Right atrium auricular region (tissue), 2 donors: ENCODE measurements around the gene PLXDC2. TPM values are rescaled to one million over a fixed set of nuclear protein-coding genes. Genes with fewer than 3 reads are reported as not detected.

ENCODE experiments used
- DNase-seq: peaks from one replicate; pipeline ENCODE4 v3.0.0-alpha.2; 2019; ENCODE audit warnings: low spot score
- H3K27ac ChIP-seq, 2 donors: fragments of 200-600 bp; sonication (generic); 1 replicate in 1 of 2; 2 replicates in 1 of 2; pipeline ENCODE4 v1.5.1; 2016 to 2019
- H3K27me3 ChIP-seq, 2 donors: fragments of 200-600 bp; sonication (generic); one replicate each; pipeline versions ENCODE4 v1.5.1 to v1.6.0; 2017 to 2019
- H3K36me3 ChIP-seq: fragments of 200-600 bp; sonication (generic); one replicate; pipeline ENCODE4 v1.5.1; 2016
- H3K4me1 ChIP-seq, 2 donors: fragments of 200-600 bp; sonication (generic); one replicate each; pipeline versions ENCODE4 v1.5.1 to v1.6.0; 2017 to 2019
- H3K4me3 ChIP-seq, 2 donors: fragments of 200-600 bp; sonication (generic); 1 replicate in 1 of 2; 2 replicates in 1 of 2; pipeline ENCODE4 v1.5.1; 2017 to 2019; ENCODE audit warnings: mild to moderate bottlenecking in 1 of 2, moderate library complexity in 1 of 2
- H3K9me3 ChIP-seq, 2 donors: fragments of 200-600 bp; sonication (generic); one replicate each; pipeline ENCODE4 v1.5.1; 2019
- total RNA-seq, 2 donors: library from RNA; depleted of rRNA; stranded (reverse); fragments of >200 nt; gene quantifications; one replicate each; pipeline ENCODE4 v1.1.0, GENCODE V29; 2016
- TF ChIP-seq, protein P1 (sequence below), 2 donors: fragments of 200-600 bp; sonication (generic); IDR thresholded peaks; one replicate each; pipeline ENCODE4 v1.5.1; 2019; ENCODE audit warnings: antibody characterized with exemption in 2 of 2

The PLXDC2 gene
- total RNA-seq, 2 donors from 2014 or later, result 24.0 to 43.6 TPM

DNA sequence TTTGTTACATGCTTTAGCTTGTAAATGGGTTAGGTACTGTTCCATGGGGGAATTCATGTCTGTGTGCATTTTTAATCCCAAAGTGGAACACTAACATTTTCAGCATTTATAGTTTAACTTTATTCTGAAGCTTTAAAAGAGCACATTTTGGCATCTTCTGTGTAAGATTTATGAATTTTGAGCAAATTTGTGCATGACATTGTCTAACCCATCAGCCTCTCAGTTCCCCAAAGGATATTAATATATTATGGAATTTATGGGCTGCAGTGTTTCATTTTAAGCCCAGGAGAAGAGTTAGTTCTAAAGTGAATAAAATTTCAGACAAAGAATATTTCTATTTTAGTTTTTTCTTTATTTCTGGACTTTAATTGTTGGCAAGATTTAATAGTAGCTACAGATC is 421.4 kb downstream of the PLXDC2 start:
- no peaks in the 10 kb centered on the region for H3K36me3 ChIP-seq
- no peak overlapping the region for H3K27ac ChIP-seq
- H3K4me1 ChIP-seq, result no peaks in the 10 kb centered on the region
- no peak for DNase-seq
- TF ChIP-seq, protein P1, sequence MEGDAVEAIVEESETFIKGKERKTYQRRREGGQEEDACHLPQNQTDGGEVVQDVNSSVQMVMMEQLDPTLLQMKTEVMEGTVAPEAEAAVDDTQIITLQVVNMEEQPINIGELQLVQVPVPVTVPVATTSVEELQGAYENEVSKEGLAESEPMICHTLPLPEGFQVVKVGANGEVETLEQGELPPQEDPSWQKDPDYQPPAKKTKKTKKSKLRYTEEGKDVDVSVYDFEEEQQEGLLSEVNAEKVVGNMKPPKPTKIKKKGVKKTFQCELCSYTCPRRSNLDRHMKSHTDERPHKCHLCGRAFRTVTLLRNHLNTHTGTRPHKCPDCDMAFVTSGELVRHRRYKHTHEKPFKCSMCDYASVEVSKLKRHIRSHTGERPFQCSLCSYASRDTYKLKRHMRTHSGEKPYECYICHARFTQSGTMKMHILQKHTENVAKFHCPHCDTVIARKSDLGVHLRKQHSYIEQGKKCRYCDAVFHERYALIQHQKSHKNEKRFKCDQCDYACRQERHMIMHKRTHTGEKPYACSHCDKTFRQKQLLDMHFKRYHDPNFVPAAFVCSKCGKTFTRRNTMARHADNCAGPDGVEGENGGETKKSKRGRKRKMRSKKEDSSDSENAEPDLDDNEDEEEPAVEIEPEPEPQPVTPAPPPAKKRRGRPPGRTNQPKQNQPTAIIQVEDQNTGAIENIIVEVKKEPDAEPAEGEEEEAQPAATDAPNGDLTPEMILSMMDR (IDR thresholded peaks at IDR 0.05), result no peak
- no peaks in the 10 kb centered on the region for H3K9me3 ChIP-seq
- no peaks in the 10 kb centered on the region for H3K27me3 ChIP-seq
- no peak overlapping the region for H3K4me3 ChIP-seq

DNA sequence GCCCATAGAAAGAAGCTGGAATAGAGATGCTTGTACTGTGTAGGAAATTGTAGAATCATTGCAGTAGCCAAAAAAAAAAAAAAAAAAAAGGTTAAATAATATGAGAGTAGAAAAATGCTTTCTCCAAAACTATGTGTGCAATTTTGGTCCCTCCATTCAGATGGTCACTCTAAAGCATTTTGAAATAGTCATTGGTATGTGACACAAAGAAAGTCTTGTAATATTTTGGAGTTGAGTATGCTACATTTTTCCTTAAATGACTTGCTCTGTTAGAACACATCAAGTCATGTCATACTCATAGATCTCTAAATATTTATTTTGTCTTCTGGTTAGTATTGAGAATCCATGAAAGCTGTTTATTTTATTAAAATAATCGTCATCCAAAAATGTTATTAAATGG is 424.4 kb downstream of the PLXDC2 start:
- Histone ChIP-seq H3K4me3 (no peak overlapping the region), H3K4me1 (no peaks in the 10 kb centered on the region), H3K27ac (no peak overlapping the region), H3K27me3 (no peaks in the 10 kb centered on the region), H3K36me3 (no peaks in the 10 kb centered on the region), H3K9me3 (no peaks in the 10 kb centered on the region)
- TF ChIP-seq, protein P1 (IDR thresholded peaks at IDR 0.05), result no peak
- no peak for DNase-seq

DNA sequence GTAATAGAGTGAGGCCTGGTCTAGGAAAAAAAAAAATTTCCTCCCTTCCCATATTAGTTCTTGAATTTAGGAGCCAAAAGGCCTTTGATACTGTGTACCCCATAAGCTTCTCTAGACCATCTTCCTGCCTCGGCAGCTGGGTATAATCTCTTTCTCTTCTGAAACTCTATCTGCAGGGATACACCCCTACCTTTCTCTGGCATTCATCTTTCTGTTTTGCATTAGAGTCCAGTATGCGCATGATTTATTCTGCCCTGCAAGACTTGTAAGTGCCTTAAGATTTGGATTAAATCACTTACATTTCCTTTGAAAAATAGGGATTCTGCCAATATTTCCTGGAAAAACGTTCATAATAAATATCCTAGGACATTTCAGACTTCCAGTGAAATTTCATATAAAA is 431.2 kb downstream of the PLXDC2 start:
- H3K4me3 ChIP-seq, result no peak overlapping the region
- no peak overlapping the region for H3K27ac ChIP-seq
- no peaks in the 10 kb centered on the region for H3K9me3 ChIP-seq
- TF ChIP-seq, protein P1 (IDR thresholded peaks at IDR 0.05), result no peak
- peaks cover 0 to 6% of the 10 kb centered on the region in 2 donors for H3K4me1 ChIP-seq
- H3K36me3 ChIP-seq, result peaks cover 5% of the 10 kb centered on the region
- no peaks in the 10 kb centered on the region for H3K27me3 ChIP-seq
- DNase-seq, result no peak

DNA sequence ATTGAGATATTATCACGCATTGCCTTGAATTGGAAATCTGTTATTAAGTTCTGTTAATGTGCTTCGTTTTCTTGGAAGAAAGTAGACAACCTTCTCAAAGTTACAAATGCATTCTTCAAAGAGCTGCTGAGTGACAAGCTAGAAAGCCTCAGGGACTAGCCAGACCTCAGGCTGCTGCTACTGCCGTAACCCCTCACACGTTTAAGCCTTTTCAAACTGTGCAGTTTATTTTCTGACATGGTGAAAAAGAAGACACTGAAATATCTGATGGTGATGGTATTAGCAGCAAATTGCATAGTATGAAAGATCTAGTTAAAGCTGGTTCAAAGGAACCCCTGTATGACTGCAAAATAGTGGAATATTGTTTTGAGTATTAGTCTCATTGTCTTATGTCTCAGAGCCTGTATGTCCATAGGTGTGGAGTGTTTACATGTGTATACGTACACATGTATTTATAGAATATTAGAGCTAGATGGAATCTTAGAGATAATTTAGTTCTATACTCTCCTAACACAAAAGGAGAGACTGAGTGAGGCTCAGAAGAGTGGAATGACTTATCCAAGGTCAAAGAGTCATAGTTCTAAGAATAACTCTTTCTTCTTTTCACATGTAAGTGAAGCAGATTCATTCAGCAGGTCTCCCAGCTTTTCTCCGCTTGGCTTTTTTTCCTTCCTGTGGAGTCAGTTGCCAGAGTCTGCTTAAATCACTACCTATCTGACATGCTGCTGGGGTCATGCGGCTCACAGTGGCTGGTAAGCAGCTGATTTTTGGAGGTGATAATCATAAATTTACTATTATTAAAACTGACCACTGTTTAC is 431.9 kb downstream of the PLXDC2 start:
- Histone ChIP-seq H3K4me1 (peaks cover 0 to 6% of the 10 kb centered on the region in 2 donors), H3K27me3 (no peaks in the 10 kb centered on the region), H3K4me3 (no peak overlapping the region), H3K36me3 (peaks cover 5% of the 10 kb centered on the region), H3K27ac (no peak overlapping the region), H3K9me3 (no peaks in the 10 kb centered on the region)
- TF ChIP-seq, protein P1 (IDR thresholded peaks at IDR 0.05), result no peak
- DNase-seq, result no peak

DNA sequence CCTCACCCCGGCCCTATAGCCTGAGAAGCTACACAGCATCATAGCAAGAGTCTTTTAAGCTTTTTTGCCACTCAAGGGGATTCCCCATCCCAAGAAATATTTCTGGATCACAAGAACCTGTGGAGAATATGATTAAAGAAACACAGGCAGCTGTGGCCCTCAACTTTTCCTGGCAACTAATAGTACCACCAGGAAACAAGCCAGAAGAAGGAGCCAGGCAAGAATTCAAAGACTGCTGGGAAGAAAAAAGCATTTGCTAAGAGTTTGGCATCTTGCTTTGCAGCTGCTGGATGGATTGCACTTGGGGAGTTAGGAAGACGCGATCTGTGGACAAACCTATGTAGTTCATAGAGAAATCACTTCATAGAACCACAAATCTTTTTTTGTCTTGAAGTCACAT is 437.8 kb downstream of the PLXDC2 start:
- Histone ChIP-seq H3K9me3 (no peaks in the 10 kb centered on the region), H3K27me3 (no peaks in the 10 kb centered on the region), H3K27ac (no peak overlapping the region), H3K36me3 (no peaks in the 10 kb centered on the region), H3K4me3 (no peak overlapping the region), H3K4me1 (peaks cover 0 to 8% of the 10 kb centered on the region in 2 donors)
- TF ChIP-seq, protein P1 (IDR thresholded peaks at IDR 0.05), result no peak
- peak; percentile 60 for DNase-seq

DNA sequence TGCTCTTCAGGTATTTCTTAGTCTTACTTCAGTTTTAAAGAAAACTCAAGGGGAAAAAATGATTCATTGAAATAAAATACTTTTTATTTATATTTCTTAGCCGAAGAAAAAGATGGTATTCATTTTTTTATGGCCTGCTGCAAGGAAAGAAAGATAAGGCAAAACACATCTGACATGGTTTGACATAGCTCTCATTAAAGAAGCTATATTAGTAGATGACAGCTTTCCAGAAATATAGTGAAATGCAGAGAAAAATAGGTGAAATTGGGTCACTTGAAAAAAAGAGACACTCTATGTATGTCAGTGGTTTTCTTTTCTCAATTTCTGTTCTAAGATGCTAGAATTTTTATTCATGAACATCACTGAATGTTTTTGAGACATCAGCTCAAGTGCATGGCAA is 438.3 kb downstream of the PLXDC2 start:
- Histone ChIP-seq H3K36me3 (no peaks in the 10 kb centered on the region), H3K4me1 (peaks cover 0 to 8% of the 10 kb centered on the region in 2 donors), H3K27me3 (no peaks in the 10 kb centered on the region), H3K27ac (no peak overlapping the region), H3K4me3 (no peak overlapping the region), H3K9me3 (no peaks in the 10 kb centered on the region)
- DNase-seq, result no peak
- TF ChIP-seq, protein P1 (IDR thresholded peaks at IDR 0.05), result no peak
